GM12872 (cell line): ENCODE data around the gene GBX1.

Experiments used
- TF ChIP-seq, protein P1 (sequence below): IDR thresholded peaks from 3 replicates; pipeline ENCODE4 v1.5.1; 2011; ENCODE audit warnings: low read depth, mild to moderate bottlenecking, low read length, moderate library complexity; ENCODE audit not compliant: insufficient read depth

Gene GBX1

DNA sequence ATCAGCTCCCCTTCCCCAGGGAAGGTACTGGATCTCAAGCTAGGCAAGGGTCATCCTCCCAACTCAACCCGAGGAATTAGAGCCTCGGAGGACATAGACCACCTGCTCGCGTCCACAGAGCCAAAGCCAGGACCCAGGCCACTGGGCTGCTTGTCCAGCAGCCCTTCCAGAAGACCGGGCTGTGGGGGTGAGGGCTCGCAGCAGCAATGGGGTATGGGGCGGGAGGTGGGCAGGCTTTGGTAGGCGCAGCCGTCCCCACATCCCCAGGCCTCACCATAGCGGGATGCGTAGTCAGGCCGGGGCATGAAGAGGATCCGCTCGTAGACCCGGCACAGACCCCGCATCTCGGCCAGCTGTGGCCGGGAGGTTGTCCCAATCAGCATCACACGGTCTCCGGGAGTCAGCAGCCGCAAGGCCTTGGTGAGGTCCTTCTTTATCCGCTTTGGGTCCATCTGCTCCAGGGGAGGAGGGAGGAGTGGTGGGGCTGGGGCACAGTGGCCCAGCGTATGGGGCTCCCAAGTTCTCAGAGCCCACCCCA, 24.6 kb upstream of the GBX1 start:
- TF ChIP-seq, protein P1, sequence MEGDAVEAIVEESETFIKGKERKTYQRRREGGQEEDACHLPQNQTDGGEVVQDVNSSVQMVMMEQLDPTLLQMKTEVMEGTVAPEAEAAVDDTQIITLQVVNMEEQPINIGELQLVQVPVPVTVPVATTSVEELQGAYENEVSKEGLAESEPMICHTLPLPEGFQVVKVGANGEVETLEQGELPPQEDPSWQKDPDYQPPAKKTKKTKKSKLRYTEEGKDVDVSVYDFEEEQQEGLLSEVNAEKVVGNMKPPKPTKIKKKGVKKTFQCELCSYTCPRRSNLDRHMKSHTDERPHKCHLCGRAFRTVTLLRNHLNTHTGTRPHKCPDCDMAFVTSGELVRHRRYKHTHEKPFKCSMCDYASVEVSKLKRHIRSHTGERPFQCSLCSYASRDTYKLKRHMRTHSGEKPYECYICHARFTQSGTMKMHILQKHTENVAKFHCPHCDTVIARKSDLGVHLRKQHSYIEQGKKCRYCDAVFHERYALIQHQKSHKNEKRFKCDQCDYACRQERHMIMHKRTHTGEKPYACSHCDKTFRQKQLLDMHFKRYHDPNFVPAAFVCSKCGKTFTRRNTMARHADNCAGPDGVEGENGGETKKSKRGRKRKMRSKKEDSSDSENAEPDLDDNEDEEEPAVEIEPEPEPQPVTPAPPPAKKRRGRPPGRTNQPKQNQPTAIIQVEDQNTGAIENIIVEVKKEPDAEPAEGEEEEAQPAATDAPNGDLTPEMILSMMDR, result no peak

DNA sequence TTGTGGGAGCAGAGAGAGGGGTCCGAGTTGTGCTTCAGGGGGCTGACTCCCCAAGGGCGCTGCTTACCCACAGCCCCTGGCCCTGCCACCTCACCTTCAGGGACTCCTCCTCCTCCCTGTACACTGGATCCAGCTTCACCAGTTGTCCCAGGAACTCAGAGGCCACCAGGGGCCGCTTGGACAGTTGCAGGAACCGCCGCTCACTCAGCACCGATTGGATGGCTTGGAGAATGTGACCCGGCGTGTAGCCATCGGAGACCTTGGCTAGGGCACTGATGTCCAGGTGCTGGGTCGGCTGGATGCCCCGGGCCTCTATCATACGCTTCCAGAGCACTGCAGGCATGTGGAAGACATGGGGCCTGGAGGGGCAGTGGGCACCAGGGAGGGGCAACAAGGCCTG, 24.1 kb upstream of the GBX1 start:
- TF ChIP-seq, protein P1, result no peak

- TF ChIP-seq, protein P1, result no peak
Measured at GRCh38 chr7:151189038-151189437, 21.5 kb upstream of the GBX1 start.

DNA sequence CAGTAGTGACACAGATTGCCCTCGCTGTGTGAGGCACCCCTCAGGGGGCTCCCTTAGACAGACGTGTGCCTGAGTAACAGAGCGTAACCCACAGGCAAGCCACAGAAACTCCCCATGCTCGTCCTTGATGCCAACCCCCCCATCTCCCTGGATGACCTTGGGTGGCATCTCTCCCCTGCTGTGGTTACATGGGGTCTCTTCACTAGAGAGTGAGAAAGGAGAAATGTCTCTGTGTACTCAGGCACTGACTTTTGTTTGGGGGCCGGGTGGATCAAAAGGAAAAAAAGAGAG, 20.7 kb upstream of the GBX1 start:
- TF ChIP-seq, protein P1, result no peak

DNA sequence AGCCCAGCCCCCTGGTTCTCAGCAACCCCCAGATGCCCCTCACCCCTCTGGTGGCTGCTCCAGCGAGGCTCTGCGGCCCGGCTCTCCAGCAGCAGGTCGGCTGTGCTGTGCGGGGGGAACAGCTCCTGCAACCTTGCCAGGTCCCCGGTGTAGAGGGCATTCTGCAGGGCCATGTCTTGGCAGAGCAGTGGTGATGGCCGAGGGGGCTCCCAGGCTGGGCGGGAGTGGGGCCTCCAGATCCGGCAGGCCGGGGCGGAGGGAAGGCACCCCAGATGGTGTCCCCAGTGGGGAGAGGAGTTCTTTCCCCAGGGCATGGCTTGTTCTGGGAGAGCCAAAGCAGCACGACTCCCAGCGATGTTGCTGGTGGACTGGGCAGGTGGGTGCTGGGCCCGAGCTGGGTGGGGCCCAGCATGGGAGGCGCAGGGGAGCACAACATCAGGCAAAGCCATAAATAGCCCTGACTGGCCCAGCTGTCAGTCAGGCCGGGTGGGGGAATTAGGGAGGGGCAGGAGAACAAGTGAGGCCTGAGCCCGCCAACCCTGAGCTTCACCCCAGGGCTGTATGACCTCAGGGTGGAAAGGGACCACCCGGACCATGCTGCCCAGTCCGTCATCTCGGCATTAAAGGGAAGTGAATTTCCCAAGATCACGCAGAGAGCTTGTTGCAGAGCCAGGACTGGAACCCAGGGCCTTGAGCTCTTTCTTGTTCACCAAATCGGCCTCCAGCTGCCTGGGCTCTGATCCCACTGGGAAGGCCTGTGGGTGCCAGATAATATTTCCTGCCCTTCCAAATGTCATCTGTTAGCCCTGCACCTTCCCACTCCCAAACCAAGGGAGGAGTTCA, 20.1 kb upstream of the GBX1 start:
- TF ChIP-seq, protein P1, result no peak

- TF ChIP-seq, protein P1, result no peak
Measured at GRCh38 chr7:151186640-151187408, 19.3 kb upstream of the GBX1 start, which contains the start of gene ASB10. Gene ASB10 (minus strand): TSS chr7:151187250. CDS start chr7:151187130, 120 bp downstream.
